Vagina (tissue), 2 donors: ENCODE data around the gene ZC3H4.

ENCODE experiments used
- POLR2A ChIP-seq, 2 donors: fragments of 450-650 bp; IDR thresholded peaks; one replicate each; pipeline ENCODE4 v1.6.1; 2017; ENCODE audit warnings: antibody characterized with exemption in 2 of 2, mild to moderate bottlenecking in 2 of 2, moderate library complexity in 2 of 2
- POLR2AphosphoS5 ChIP-seq, 2 donors: sonication (generic); formaldehyde crosslinking; IDR thresholded peaks; one replicate each; pipeline ENCODE4 v1.9.0; 2017; ENCODE audit warnings: antibody characterized with exemption in 2 of 2, mild to moderate bottlenecking in 2 of 2, low read depth in 1 of 2; ENCODE audit not compliant: insufficient read depth in 1 of 2
- TF ChIP-seq, protein P1 (sequence below), 3 experiments: fragments of 450-650 bp in 2 of 3; fragments of 200-600 bp in 1 of 3; sonication (generic) in 1 of 3; IDR thresholded peaks; one replicate each; pipeline ENCODE4 v1.5.1; 2017 to 2019; ENCODE audit warnings: antibody characterized with exemption in 3 of 3, mild to moderate bottlenecking in 2 of 3, moderate library complexity in 2 of 3

GRCh38 chr19:47111682-47112165 is 1.9 kb downstream of the ZC3H4 start:
- TF ChIP-seq POLR2AphosphoS5 (IDR thresholded peaks at IDR 0.05; ENCODE audit: insufficient read depth in 1 of 2, low read depth in 1 of 2) (peak in 1 of 2 donors; percentile 73), POLR2A (IDR thresholded peaks at IDR 0.05) (no peak)
- TF ChIP-seq, protein P1, sequence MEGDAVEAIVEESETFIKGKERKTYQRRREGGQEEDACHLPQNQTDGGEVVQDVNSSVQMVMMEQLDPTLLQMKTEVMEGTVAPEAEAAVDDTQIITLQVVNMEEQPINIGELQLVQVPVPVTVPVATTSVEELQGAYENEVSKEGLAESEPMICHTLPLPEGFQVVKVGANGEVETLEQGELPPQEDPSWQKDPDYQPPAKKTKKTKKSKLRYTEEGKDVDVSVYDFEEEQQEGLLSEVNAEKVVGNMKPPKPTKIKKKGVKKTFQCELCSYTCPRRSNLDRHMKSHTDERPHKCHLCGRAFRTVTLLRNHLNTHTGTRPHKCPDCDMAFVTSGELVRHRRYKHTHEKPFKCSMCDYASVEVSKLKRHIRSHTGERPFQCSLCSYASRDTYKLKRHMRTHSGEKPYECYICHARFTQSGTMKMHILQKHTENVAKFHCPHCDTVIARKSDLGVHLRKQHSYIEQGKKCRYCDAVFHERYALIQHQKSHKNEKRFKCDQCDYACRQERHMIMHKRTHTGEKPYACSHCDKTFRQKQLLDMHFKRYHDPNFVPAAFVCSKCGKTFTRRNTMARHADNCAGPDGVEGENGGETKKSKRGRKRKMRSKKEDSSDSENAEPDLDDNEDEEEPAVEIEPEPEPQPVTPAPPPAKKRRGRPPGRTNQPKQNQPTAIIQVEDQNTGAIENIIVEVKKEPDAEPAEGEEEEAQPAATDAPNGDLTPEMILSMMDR (IDR thresholded peaks at IDR 0.05), result no peak
